Activated CD4-positive, CD25-positive, alpha-beta regulatory T cell treated with anti-CD3 and anti-CD28 coated beads, Interleukin-2, amount 50 U/mL, for 16 hours (primary cell): ENCODE results near the gene LPCAT1.

Experiments
- DNase-seq: peaks from one replicate; pipeline ENCODE4 v3.0.0-alpha.2; 2020; ENCODE audit warnings: low read depth, low spot score

The LPCAT1 gene

DNA sequence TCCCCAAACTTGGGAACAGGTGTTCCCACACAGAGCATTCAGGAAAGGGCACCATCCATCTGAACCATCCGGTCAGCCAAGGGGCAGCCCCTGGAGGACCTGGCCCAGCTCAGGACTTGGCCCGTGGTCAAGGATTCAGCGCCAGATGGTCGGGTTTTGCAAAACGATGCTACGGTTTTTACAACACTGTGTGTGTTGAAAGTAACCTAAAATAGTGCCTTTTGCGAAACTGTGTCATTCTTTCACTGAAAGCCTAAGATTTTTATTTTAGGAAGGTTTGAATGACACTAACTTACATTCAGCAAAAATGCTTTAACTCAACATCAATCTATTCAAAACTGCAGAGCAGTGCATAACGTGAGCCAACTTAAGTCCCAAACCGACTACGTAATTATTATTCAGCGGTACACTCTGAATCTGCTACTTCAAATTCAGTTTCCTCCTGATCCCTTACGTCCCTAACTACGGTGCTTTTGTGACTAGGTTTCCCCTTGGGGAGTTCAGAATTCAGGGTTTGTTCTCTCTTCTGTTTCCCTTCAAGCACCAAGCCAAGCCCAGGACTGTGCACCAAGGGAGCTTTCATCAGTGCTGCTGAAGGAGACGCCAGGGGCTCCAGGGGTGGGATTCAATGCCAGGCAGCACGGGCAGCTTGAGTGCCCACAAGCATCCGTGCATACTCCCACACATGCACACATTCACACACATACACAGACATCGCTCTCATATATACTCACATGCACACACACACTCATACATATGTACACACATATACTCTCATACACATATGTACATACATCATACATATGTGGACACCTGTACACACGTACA is 25.8 kb downstream of the LPCAT1 start:
- no peak for DNase-seq

DNA sequence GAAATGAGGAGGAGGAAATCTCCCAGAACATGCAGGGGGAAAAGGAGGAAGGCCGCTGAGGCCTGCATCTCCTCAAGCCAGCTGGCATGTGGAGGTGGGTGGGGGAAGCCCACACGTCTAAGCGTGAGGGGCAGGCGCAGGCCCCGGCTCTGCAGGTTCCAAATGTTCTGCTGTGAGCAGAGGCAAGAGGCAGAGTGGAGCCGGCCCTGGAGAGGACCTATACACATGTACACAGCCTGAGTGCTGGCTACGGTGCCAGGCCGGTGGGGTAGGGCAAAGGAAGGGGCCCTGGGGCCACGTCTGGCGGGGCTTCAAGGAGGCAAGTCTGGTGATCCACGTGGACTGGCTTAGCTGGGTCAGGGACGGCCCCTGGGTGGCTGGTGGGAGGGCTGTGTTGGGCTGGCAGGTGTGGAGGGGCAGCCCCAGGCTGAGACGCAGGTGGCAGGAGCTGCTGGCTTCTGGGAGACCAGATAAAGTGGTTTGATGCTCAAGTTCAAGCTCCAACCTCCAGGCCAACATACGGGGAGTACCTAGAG is 26.4 kb downstream of the LPCAT1 start:
- DNase-seq: no peak

DNA sequence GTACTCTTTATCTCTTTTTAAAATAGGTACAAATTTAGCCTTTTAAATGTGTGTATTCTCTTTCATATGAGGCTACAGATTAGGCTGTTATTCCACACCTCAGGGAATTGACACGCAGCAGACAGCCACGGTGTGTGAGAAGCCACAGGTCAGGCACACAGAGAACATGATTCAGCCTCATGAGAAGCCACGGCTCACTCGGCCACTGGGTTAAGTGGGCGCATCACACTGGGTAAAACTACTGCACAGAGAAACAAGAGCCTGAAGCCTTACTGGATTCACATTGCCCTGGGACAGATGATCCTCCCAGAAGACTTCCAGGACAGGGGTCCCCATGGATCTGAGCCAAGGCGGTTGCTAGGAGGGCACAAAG is 28.2 kb downstream of the LPCAT1 start:
- DNase-seq: no peak

DNA sequence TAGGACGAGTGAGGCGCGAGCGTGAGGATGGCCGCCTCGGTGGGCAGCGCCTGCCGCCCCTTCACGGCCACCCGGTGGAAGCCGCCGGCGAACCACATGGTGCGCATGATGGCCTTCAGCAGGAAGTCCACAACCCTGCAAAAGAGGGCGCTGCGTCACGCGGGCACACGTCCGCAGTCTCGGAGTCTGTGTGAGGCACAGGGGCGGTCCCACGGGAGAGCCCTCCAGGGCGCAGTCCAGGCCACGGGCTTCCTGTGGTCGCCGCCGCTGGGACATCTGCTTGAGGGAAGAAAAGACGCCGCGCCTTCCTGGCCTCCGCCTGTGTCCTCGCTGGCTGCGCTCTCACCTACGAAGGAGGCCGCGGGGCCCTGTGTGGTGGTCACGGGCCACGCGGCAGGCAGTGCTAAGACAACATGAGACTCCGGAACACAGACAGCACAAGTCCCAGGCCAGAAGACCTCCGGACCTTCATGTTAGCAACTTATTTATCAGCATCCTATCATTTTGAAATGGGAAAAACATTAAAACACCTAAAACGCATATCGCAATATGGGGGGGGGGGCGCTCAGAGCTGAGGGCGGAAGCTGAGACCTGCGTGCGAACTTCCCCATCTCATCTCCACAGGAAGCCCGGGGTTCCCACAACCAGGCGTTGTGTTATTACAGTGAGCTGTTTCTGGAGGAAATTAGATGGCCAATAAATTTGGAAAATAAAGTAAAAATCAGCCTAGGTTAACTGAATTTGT is 28.8 kb downstream of the LPCAT1 start:
- DNase-seq: no peak

DNA sequence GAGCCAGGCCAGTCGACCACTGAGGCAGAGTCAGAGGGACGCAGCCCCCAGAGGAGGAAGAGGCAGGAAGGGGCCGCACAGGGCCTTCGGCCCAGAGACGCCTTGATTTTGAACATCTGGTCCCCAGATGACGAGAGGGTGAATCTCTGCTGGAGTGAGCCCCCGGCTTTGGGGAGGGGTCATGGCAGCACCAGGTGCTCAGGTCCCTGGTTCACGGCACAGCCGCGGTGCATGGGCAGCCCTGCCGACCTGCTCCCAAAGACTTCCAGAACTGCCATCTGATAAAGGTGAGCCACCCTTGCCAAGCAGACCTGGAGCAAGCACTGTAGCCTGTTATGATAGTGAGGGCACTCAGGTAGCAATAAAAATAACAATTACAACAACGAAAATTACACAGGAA is 29.8 kb downstream of the LPCAT1 start:
- DNase-seq: no peak

DNA sequence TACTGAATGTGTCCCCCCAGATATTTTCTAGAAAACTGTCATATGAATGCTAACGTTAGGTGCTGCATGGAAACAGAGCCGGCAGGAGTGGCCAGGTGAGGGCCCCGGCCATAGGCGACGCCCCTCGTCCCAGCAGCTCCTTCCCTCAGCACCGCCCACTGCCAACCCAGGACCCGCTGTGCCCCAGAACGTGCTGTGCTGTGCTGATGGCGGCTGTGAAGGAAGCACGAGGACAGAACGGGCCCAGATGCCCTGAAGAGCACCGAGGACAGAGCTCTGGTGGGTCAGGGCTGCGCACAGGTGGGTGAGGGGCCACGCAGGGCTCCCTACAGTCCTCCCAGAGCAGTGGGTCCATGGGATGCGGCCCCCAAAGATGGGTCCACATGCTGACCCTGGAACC is 30.3 kb downstream of the LPCAT1 start:
- DNase-seq: no peak

DNA sequence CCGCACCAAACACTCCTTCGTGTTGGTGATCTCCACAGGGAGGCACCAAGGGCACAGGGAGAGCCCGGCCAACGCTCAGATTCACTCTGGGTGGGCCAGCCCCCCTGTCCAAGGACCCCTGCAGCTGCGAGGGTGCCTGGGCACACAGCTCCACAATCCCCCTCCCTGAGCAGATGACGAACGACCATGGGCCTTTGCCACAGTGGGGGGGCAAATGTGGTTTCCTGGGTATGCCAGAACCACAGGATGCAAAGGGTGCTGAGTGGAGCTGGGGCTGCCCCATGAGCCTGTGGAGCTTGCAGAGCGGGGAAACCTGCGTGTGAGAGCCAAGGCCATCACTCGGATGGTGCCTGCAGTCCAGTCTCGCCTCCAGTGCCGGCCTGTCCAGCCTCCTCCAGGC is 31.0 kb downstream of the LPCAT1 start:
- DNase-seq: no peak

DNA sequence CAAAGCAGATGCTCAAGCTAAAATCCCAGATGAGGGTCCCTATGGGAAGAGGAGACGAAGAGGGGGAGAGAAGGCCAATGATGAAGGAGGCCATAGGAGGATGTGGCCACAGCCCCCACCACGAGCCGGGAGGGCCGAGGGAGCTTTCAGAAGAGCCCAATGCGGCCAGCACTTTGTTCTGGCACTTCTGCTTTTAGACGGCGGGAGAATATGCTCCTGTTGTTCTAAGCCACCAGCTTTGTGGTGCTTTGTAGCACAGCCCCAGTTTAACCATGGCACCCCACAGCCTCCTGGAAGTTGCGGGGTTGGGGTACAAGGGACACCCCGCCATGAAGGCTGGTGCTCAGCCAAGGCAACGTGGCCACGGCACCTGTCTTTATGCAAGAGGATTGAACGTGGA is 33.4 kb downstream of the LPCAT1 start:
- DNase-seq: no peak

DNA sequence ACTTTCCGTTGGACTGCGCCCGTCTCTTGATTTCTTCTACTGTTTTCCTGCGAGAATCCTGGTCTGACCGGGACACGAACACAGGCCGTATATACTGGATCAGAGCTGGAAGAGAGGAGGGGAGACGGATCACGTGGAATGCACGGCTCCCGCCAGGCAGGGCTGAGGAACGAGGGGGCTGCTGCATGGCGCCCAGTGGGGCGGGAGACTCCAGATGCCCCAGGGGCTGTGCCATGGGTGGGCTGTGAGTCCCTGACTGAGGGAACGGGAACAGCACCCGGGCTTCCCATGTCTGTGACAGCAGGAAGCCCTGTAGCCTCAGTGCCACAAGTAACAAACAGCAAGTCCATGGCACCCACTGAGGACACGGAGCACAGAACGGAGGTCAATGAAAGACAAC is 34.0 kb downstream of the LPCAT1 start:
- DNase-seq: no peak

DNA sequence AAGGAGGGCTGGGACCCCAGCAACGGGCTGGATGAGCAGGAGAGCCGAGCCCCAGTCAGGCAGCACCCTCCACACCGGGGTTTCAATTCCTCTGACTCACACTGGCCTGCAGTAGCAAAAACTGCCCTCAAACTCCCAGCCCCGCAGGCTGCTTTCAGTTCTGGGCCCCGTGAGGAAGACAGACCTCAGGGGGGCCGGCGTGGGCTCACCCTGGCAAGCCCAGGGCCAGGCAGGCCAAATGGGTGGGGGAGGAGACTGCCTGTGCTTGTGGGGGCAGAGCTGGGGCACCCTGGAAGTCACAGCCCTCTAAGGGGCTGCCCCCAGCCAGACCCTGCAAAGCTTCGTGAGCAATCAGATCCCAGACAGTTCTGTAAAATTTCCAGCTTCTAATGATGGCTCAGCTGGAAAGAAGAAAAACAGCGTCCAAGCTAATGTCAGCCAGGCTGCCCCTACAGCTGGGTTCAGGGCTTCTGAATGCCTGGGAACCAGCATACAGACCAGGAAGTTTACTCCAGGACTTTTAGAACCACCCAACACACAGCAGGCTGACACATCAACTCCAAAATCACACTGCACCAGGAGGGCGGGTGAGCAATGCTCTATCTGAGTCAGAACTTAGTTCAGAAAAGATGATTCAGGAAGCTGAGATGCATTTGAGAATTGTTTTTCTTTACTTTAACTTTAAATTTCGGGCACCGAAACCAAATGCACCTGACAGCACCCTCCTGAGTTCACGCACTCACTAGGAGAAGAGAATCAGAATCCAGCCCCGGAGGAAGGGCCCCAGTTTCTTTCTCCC is 34.7 kb downstream of the LPCAT1 start:
- DNase-seq: no peak

DNA sequence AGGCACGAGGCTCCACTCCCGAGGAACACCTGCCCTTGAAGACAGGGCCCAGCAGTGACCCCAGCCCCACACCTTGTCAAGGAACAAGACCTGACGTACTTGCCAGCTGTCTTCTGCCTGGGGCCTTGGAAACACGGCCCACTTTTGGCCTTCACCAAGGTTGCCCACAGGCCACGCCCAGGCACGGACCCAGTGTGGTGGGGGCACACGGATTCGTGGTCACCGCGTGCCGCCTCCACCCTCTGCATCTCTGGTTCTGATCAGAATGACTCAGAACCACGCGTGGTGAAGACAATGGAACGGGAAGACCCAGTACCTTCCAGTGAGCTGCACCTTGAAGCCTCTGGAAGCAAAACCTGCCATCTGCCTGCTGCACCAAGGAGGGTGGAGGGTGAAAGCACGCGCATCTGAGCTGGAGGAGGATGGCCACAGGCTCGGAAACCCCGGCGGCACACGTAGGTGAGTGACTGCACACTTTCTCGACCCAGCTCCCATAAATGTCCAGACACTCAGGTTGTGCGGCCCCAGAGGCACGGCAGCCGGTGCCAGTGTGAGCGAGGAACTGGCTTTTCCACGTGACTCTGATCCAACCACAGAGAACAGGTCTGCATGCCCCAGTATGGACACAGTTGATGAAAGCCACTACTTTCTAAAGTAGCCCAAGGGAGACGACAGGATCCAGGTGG is 36.5 kb downstream of the LPCAT1 start:
- no peak for DNase-seq

DNA sequence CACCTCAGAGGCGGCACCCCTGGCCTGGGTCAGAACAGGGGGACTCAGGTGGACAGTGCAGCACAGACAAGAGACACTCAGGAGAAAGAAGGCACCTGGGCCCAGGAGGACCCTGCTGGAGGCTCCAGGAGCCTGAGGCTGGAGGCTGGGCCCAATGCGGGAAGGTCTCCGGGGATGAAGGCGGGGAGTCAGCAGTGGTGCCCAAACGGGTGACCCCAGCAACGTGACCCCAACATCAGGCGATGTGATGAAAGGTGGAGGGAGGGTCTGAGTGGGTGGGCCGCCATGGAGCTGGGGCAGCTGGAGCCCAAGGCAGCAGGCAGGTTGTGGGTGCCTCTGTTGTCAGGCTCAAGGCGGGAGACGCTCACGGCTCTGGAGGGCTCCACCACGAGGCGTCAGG is 37.5 kb downstream of the LPCAT1 start:
- no peak for DNase-seq

DNA sequence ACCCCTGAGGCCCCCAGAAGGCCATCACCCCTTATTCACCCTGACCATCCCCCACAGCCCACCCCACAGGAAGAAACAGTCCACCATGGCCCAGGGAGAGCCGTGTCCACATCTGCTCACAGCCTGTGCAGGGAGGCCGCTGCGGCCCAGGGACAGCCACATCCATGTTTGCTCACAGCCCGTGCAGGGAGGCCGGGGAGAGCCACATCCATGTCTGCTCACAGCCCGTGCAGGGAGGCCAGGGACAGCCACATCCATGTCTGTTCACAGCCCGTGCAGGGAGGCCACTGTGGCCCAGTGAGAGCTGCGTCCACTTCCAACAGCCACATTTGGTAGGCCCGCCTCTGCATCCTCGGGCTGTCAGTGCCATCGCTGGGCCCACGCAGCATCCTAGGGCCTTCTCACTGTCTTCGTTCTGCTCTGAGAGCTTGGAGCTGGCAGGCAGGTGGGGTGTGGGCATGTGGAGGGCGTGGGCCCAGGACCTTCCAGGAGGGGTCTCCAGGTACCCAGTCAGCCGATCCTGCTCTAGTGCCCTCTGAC is 38.1 kb downstream of the LPCAT1 start:
- no peak for DNase-seq

DNA sequence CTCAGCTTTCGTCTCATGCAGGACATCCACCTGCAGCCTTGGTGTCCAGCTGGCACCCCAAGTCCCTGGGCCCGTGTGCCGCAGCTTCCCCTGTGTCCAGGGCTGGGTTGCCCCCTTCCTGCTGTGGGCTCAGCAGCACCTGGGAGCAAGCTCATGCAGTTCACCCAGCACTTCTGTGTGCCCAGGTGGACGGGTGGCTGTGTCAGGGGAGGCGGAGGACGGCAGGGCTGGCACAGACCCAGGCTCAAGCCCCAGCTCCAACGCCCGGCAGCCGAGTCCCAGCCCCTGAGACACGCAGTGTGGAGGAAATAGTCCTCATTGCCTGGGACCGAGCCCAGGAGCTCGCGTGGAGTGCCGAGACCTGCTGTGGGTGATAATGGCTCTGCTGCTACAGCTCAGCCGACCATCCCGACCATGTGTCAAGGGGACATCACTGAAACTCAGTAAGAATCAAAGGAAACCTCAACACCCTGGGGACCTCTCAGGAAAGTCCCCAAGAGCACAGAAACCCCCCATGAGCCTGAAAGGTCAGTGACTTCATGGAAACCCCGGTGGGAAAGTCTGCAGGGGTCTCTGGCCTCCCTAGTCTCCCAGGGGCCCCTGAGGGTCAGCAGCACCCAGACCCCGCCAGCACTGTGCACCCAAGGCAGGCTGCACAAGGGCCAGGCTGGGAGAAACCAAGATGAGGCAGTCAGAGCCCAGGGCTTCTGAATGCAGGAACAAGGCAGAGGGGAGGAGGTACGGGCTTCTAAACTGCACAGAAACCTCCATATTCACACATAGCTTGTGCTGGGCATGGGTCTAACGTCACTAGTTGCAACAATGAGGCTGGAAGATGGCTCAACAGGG is 38.8 kb downstream of the LPCAT1 start:
- no peak for DNase-seq

DNA sequence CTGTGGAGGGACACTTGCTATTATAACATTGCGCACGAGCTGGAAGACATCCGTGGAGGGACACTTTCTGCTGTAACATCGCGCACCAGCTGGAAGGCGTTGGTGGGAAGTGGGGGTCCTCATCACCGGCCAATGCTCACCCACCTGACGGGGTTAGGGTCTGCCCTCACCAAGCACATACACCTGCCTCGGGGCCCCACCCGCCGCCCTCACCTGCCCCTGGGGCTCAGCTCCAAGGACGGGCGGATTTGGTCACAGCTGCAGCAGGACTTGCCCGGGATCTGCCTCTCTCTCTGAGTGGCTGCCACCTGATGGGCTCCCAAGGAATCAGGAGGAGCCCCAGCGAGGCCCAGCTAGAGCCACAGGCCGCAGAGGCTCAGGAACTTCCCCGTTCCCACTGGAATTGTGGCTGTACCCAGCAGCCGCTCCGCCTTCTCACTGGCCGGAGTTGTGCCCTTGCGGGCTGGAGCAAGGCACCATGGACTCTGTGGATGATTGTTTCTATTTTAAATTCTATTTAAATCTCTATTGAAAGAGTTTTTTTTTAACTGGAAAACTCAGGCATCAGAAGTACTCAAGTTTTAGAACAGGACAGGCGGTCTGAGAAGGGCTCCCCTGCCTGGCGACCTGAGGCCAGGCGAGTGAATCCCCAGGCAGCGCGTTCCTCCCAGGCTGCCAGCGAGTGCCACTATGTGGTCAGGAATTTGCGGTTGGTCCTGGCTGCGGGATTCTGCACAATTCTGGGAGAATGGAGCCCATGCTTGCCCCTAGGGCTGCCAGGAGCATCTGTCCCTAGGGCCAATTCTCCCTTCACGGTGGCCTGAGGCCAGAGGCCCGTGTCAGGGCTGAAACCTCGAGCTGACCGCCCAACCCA is 39.7 kb downstream of the LPCAT1 start:
- DNase-seq: no peak

DNA sequence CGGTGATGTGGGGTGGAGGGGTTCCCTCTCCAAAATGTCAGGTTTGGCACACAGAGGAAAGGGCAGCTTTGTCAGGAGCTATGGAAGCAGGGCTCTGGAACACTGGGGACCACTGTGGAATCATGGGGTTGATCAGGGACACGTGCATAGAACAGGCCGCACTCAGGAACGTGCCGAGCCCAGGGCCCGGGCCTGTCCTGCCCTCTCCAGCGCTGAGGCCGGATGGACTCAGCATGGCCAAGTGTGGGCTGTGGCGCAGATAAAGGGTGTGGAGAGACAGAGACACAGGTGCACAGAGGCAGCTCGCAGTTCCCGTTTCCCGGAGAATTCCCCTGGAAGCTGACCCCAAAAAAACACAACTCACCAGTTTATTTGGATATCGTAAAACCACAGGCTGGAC is 40.7 kb downstream of the LPCAT1 start:
- no peak for DNase-seq

DNA sequence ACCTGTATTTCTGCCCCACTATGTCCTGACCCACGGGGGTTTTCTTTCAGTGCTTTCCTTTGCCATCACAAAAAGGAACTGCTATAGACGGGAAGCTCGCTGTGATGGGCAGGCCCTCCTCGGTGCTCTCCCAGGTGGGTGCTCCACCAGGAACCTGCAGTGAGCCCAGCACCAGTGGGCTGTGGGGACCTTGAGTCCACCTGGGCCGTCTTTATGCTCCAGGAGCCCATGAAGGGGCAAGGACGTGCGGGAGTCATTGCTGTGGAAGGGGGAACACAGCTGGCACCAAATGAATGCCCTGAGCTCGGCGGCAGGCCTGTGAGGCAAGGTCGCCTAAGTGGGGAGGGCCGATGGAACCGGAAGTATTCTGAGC is 41.8 kb downstream of the LPCAT1 start:
- no peak for DNase-seq

DNA sequence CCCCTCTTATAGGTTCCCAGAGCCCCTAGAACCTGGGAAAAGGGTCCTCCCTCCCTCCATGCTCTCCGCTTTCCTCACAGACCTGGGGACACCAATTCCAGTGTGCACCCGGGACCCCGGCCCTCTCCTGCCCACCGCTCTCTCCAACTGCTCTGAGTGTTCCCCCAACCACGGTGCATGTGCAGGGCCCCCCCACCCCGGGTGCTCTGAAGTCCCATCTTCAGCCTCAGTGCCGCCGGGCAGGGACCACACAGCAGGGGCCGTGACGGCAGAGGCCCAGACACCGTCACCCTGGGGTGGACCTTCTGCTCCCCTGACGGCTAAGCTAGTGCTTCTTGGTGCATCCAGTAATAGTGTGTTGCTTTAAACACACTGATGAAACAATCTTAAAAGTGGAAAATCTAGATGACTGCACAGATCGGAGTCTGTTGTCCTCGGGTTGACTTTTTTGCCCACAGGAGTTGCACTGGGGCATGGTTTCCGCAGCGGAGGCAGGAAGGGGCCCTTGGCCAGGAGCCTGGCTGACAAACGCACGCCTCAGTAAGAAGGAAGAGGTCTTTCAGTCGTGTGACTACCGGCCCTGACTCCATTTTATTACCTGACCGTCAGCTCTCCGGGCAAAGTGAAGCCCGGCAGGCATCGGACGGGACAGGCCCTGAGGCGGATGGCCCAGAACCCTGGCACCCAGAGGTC is 42.3 kb downstream of the LPCAT1 start:
- no peak for DNase-seq

DNA sequence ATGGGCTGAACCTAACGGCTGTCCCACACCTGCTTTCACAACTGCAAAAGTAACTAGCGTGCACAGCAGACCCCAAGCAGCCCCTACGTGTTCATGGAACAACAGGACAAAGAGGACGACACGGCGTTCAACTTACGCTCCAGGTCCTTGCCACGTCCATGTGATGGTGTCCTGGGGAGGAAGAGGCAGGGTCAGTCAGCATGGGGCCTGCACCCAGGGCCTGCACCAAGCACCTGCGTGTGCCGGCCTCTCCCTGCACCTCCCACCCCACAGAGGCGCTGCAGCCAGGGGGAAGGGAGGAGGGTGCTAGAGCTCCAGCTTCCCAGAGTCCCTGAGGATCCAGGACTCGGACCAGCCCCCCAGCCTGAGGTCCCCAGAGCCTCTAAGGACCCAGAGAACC is 43.0 kb downstream of the LPCAT1 start:
- no peak for DNase-seq
